ENCODE data around the gene TESK2.
"Not testable (repeated sequence)": the region's sequence is repeated elsewhere in the genome, so short reads cannot be mapped to it uniquely, and the experiment has no call there.

Gene TESK2

GRCh38 chr1:45522324-45523104, 31.6 kb upstream of the TESK2 start:
- H3K36me3 ChIP-seq (ENCODE audit: insufficient read depth, low read length): peaks cover 17% of the 10 kb centered on the region

GRCh38 chr1:45521413-45522323, 30.7 kb upstream of the TESK2 start, which contains the start of gene PRDX1:
TSS of gene PRDX1 (minus strand) at chr1:45521884. CDS start at chr1:45519043, 2,841 bp downstream.
- peak within 1 kb of the TSS; percentile 100 for H3K4me3 ChIP-seq
- TF ChIP-seq EZH2 (IDR thresholded peaks at IDR 0.05): no peak
- peak; percentile 72 for TF ChIP-seq FOXP2 (optimal IDR thresholded peaks at IDR 0.05; ENCODE audit: control extremely low read depth, extremely low read length, insufficient read depth)
- TF ChIP-seq POLR2AphosphoS5 (IDR thresholded peaks at IDR 0.05; ENCODE audit: borderline replicate concordance, low read depth, low read length): peak; percentile 100
- H3K27ac ChIP-seq: peak within 1 kb of the TSS; percentile 98
- no peaks in the 10 kb centered on the region for H3K9me3 ChIP-seq (ENCODE audit: low read depth, low read length)
- peak within 1 kb of the TSS; percentile 98 for H3K9ac ChIP-seq (ENCODE audit: insufficient read length)
- DNase-seq (ENCODE audit: low read depth, low spot score): peak; percentile 76
- H3K36me3 ChIP-seq (ENCODE audit: insufficient read depth, low read length): peaks cover 24% of the 10 kb centered on the region

More at GRCh38 chr1:45522324-45523104, 31.6 kb upstream of the TESK2 start:
- DNase-seq (ENCODE audit: low read depth, low spot score): no peak
- H3K27ac ChIP-seq: peak overlapping the region; percentile 98
- H3K4me3 ChIP-seq: peak overlapping the region; percentile 100
- TF ChIP-seq EZH2 (IDR thresholded peaks at IDR 0.05) (no peak), POLR2AphosphoS5 (IDR thresholded peaks at IDR 0.05; ENCODE audit: borderline replicate concordance, low read depth, low read length) (no peak), FOXP2 (optimal IDR thresholded peaks at IDR 0.05; ENCODE audit: control extremely low read depth, extremely low read length, insufficient read depth) (no peak)
- no peaks in the 10 kb centered on the region for H3K9me3 ChIP-seq (ENCODE audit: low read depth, low read length)
- peak overlapping the region; percentile 98 for H3K9ac ChIP-seq (ENCODE audit: insufficient read length)

- H3K36me3 ChIP-seq (ENCODE audit: insufficient read depth, low read length): peaks cover 41% of the 10 kb centered on the region
- H3K27ac ChIP-seq; H3K9ac ChIP-seq (ENCODE audit: insufficient read length); H3K9me3 ChIP-seq (ENCODE audit: low read depth, low read length); DNase-seq (ENCODE audit: low read depth, low spot score): not testable (repeated sequence)
- peak overlapping the region; percentile 100 for H3K4me3 ChIP-seq
Observed at GRCh38 chr1:45519774-45520173, 28.8 kb upstream of the TESK2 start.

GRCh38 chr1:45518910-45519309, 27.9 kb upstream of the TESK2 start:
- Histone ChIP-seq H3K9ac (ENCODE audit: insufficient read length) (peak overlapping the region; percentile 46), H3K27ac (peak overlapping the region; percentile 2; the same call in 1 of the 2 replicates), H3K36me3 (ENCODE audit: insufficient read depth, low read length) (peaks cover 50% of the 10 kb centered on the region), H3K9me3 (ENCODE audit: low read depth, low read length) (no peaks in the 10 kb centered on the region), H3K4me3 (peak overlapping the region; percentile 100)
- no peak for TF ChIP-seq POLR2AphosphoS5 (IDR thresholded peaks at IDR 0.05; ENCODE audit: borderline replicate concordance, low read depth, low read length)
- TF ChIP-seq EZH2 (IDR thresholded peaks at IDR 0.05): no peak
- DNase-seq (ENCODE audit: low read depth, low spot score): no peak

- not testable (repeated sequence) for H3K9me3 ChIP-seq (ENCODE audit: low read depth, low read length); DNase-seq (ENCODE audit: low read depth, low spot score); H3K27ac ChIP-seq; H3K9ac ChIP-seq (ENCODE audit: insufficient read length)
- peaks cover 55% of the 10 kb centered on the region for H3K36me3 ChIP-seq (ENCODE audit: insufficient read depth, low read length)
- peak overlapping the region; percentile 100 for H3K4me3 ChIP-seq
Observed at GRCh38 chr1:45518366-45518765, 27.4 kb upstream of the TESK2 start.

GRCh38 chr1:45516465-45516864, 25.5 kb upstream of the TESK2 start:
- H3K27ac ChIP-seq: no peak overlapping the region
- H3K36me3 ChIP-seq (ENCODE audit: insufficient read depth, low read length): peaks cover 74% of the 10 kb centered on the region
- no peak overlapping the region for H3K4me3 ChIP-seq

GRCh38 chr1:45516036-45516435, 25.1 kb upstream of the TESK2 start:
- Histone ChIP-seq H3K4me3 (no peak overlapping the region), H3K27ac (no peak overlapping the region), H3K9me3 (ENCODE audit: low read depth, low read length) (no peaks in the 10 kb centered on the region), H3K36me3 (ENCODE audit: insufficient read depth, low read length) (peaks cover 78% of the 10 kb centered on the region), H3K9ac (ENCODE audit: insufficient read length) (no peak overlapping the region)
- TF ChIP-seq POLR2AphosphoS5 (IDR thresholded peaks at IDR 0.05; ENCODE audit: borderline replicate concordance, low read depth, low read length) (no peak), EZH2 (IDR thresholded peaks at IDR 0.05) (no peak), FOXP2 (optimal IDR thresholded peaks at IDR 0.05; ENCODE audit: control extremely low read depth, extremely low read length, insufficient read depth) (no peak)
- no peak for DNase-seq (ENCODE audit: low read depth, low spot score)

More at GRCh38 chr1:45516465-45516864, 25.5 kb upstream of the TESK2 start:
- DNase-seq (ENCODE audit: low read depth, low spot score): no peak
- TF ChIP-seq POLR2AphosphoS5 (IDR thresholded peaks at IDR 0.05; ENCODE audit: borderline replicate concordance, low read depth, low read length) (no peak), FOXP2 (optimal IDR thresholded peaks at IDR 0.05; ENCODE audit: control extremely low read depth, extremely low read length, insufficient read depth) (no peak), EZH2 (IDR thresholded peaks at IDR 0.05) (no peak)
- H3K9me3 ChIP-seq (ENCODE audit: low read depth, low read length): no peaks in the 10 kb centered on the region
- no peak overlapping the region for H3K9ac ChIP-seq (ENCODE audit: insufficient read length)

GRCh38 chr1:45513532-45514260, 22.7 kb upstream of the TESK2 start:
- not testable (repeated sequence) for DNase-seq (ENCODE audit: low read depth, low spot score); H3K4me3 ChIP-seq; H3K9me3 ChIP-seq (ENCODE audit: low read depth, low read length); H3K9ac ChIP-seq (ENCODE audit: insufficient read length); H3K27ac ChIP-seq
- peaks cover 90% of the 10 kb centered on the region for H3K36me3 ChIP-seq (ENCODE audit: insufficient read depth, low read length)
